ENCODE measurements around the gene TNIK.
"Not testable (repeated sequence)": the region's sequence is repeated elsewhere in the genome, so short reads cannot be mapped to it uniquely, and the experiment has no call there.

TNIK gene

DNA sequence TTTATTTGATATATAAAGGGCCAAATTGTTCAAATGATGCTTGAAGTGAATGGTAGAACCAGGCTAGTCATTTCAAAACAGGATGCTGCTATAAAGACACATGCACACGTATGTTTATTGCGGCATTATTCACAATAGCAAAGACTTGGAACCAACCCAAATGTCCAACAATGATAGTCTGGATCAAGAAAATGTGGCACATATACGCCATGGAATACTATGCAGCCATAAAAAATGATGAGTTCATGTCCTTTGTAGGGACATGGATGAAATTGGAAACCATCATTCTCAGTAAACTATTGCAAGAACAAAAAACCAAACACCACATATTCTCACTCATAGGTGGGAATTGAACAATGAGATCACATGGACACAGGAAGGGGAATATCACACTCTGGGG is 172.4 kb downstream of the TNIK start:
- in situ Hi-C loops (cut with MboI; ENCODE audit: low sequenced_read_pairs) = not testable (repeated sequence)

DNA sequence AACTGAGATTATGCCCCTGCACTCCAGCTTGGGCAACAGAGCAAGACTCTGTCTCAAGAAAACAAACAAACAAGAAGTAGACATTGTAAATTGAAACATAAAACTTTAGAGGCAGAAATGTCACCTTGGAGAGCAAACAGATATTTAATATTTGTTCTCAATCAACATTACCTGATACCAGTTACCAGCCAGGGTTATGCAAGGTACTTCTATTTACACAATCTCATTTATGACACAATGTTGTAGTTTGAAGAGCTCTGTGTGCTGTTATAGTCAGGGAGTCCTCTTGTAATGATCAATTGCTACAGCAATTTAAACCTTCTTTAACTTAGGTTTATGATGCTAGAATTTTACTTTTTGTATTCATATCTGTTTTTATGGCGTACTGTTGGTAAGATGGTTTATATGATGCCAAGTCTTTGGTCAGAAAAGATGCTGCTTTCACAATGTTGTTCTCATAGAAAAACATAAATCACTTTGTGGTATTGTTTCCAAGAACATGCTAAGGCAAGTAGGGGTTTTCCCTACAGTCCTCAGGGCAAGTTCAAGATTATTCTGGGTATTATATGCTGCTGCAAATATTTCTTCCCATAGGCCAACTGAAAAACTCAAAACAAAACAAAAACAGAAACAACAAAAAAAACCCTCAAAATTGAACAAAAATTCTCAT is 173.5 kb downstream of the TNIK start:
- in situ Hi-C loops (cut with MboI; ENCODE audit: low sequenced_read_pairs) = no loop called here

- in situ Hi-C loops (cut with MboI; ENCODE audit: low sequenced_read_pairs) = no loop called here
Observed at GRCh38 chr3:171285287-171285686, 174.9 kb downstream of the TNIK start.

DNA sequence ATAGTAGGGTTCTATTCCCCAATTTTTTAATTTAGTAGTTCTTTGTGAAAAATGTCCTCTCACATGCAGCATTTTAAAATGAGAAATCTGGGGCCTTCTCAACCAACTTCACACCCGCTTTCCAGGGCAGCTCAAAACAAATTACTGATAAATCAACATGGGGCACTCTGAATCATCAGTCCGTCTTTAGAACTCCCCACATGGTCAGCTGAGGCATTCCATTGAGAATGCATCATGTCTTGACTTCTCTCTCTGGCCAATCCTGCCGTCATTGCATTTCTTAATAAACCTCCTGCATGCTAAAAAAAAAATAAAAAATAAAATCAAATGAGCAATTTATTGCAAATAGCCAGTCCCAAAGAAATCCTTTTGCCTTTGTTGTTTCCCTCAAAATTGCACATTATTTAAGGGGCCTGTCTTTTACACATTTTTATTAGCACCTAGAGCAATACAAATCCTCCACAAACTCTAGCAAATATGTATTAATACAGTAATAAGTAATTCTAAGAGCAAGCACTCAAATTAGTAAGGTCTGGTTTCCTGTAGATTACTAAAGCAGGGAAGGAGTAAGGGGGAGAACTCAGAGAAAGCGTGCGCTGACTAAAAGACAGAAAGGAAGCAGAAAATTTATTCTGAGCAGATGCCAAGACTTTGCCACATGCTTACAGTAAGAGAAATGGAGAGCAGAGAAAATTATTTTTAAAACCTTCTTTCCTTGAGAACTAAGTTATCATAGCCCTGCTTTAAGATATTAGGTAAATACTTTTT is 175.7 kb downstream of the TNIK start:
- in situ Hi-C loops (cut with MboI; ENCODE audit: low sequenced_read_pairs) = no loop called here

DNA sequence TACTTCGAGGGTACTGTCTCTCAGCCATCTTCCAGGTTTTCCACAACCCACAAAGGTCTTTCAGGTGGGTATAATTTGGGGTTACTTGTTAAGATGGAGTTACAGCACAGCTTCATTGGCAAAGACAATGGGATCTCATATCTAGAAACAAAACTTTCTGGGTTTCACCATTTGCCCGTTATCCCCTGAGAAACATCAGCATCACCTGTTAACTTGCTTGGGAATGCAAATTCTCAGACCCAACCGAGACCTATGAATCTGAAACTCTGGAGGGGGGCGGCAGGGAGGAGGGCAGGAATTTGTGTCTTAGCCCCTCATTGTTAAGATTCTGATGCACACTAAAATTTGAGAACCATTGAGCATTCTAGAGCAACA is 176.4 kb downstream of the TNIK start:
- in situ Hi-C loops (cut with MboI; ENCODE audit: low sequenced_read_pairs) = no loop called here

DNA sequence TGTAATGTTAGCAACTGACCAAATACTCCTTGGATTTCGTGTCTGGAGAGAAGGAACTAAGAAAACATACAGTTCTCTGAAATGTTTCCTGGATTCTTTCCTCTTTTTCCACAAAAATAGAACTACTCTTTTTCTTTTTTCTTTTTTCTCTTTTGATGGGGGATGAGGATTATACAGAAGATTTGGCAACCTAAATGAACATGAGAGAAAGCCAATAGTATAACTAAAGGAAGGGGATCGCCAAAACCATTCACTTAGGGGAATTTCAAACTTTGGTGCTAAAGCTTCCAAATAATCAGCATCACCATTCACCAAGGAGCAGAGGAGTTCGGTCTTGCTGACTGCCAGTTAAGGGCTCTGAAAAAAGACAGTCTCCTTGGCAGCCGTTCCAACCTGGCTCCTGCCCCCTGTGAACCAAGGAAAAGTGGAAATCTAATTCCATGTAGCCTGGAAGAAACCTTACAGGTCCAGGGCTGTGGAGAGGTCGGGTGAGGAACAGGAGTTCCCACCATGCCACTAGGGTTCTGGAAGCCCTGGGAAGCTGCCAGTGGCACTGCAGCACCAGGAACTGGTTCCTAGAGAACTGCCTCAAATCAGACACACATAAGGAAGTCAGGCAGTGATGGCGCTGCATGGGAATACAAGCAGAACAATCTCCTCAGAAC is 176.9 kb downstream of the TNIK start:
- in situ Hi-C loops (cut with MboI; ENCODE audit: low sequenced_read_pairs) = no loop called here

DNA sequence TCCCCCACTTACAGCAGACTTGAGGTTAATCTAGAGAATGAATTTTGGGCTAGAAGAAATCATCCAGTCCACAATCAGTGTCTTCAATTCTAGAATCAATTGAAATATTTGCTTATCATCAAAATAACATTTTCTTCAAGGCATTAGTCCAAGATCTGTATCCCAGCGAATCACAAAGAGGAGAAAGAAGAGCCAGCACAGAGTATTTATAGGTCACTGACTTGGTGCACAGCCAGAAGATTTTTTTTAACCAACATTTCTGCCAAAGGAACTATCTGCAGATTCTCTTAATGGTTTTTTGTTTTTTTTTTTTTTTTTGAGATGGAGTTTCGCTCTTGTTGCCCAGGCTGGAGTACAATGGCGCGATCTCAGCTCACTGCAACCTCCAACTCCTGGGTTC is 178.2 kb downstream of the TNIK start:
- in situ Hi-C loops (cut with MboI; ENCODE audit: low sequenced_read_pairs) = no loop called here

DNA sequence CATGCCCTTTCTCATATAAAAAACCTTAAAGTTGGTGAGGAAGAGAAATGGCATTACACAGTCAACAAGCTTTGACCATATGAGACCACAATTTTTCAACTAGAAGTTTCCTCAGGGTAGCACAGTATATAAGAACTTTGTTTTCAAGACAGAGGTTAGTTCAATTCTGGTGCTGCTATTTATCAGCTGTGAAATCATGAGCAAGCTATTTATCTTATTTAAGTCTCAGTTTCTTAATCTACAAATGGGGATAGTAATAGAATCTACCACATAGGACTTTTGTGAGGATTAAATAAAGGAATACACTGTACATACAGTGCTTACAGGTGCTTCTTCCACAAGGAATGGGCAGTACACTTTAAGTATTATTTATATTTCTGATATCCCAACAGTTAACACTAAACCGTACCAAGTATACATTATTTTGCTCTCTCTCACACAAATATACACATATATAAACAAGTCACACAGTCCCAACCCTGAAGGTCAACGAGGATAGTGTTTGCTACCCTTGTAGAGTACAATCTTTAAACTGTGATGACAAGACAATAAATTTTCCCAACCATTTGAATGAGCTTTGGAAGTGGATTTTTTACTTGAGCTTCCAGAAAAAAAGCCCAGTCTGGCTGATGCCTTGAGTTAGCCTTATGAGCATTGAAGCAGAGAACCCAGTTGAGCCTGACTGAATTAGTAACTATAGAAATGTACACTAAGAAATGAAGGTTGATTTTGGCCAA is 178.8 kb downstream of the TNIK start:
- in situ Hi-C loops (cut with MboI; ENCODE audit: low sequenced_read_pairs) = no loop called here

DNA sequence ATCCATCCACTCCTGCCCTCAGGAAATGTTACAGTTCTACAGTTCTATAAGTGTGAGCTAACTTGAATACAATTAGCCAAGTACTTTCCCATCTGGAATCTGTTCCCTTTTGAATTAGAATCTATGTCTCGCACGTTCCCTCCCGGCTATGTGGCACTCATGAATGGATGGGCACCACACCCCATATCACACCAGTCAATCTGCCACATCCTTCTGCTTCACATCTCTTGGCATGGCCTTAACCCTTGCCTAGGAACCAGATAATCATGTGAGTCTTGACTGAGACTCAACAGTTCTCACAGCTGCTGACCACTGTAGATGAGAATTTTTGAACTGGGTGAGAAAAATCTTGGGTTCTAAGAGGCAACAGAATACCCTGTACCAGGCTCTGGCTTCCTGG is 180.2 kb downstream of the TNIK start:
- in situ Hi-C loops (cut with MboI; ENCODE audit: low sequenced_read_pairs) = no loop called here

DNA sequence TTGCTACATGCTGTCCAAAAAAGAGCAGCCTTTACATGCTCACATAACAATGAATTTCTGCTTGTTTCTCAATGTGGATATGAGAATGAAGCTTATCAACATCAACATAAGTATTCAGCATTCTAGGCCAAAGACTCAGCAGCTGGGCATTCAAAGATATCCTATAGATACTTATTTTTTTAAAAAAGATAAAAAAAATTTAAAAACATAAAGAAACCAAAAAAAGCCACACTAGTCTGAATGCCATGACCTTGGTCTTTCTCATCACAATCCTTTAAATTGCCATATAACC is 182.0 kb downstream of the TNIK start:
- in situ Hi-C loops (cut with MboI; ENCODE audit: low sequenced_read_pairs) = no loop called here

DNA sequence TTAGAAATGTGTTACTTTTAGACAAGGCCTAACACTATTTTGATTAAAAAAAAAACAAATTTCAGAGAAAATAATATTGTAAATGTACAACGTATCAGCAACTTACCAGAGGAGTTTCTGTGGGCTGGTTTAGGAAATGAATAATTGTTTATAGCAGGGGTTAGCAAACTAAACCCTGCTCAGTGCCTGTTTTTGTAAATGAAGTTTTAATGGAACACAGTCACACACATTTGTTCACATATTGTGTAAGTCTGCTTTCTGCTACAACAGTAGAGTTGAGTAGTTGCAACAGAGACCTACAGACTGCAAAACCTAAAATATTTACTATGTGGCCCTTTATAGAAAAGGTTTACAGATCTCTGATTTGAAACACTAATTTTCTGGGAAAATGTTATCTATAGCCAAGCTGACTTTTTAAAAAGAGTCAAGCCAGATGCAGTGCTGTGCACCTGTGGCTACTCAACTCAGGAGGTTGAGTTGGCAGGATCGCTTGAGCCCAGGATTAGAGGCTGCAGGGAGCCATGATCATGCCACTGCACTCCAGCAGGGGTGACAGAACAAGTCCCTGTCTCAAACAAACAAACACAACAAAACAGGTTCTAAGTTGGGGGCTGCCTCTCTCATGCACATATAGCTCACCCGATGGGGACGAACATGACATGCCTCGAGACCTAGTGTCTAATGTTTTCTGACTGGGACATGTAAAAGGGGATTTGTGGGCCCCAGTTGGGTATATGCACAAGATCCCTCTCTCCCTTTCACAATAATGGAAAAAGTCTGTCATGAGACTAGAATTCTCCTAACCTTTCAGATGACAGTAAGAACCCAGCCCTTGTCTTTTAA is 182.5 kb downstream of the TNIK start:
- in situ Hi-C loops (cut with MboI; ENCODE audit: low sequenced_read_pairs) = no loop called here

GRCh38 chr3:171276923-171277322 is 183.3 kb downstream of the TNIK start:
- in situ Hi-C loops (cut with MboI; ENCODE audit: low sequenced_read_pairs) = no loop called here

- in situ Hi-C loops (cut with MboI; ENCODE audit: low sequenced_read_pairs) = no loop called here
Observed at GRCh38 chr3:171274222-171274621, 186.0 kb downstream of the TNIK start.

DNA sequence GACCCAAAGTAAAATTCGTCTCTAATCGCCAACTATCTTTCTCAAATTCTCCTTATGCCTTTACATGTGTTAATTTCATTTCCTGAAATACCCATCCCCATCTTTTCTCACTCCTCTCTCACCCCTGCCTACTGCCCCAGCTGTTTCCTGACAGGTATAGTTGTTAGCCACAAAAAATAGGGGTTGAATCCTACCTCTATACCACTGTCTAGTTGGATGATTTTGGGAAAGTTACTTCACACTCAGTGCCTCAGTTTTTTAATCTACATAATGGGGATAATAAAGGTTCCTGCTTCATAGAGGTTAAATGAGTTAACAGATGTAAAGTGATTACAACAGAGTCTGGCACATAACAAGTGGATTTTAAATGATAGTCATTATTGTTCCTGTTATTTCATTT is 189.7 kb downstream of the TNIK start:
- in situ Hi-C loops (cut with MboI; ENCODE audit: low sequenced_read_pairs) = no loop called here

GRCh38 chr3:171269542-171269941 is 190.7 kb downstream of the TNIK start:
- in situ Hi-C loops (cut with MboI; ENCODE audit: low sequenced_read_pairs) = no loop called here

DNA sequence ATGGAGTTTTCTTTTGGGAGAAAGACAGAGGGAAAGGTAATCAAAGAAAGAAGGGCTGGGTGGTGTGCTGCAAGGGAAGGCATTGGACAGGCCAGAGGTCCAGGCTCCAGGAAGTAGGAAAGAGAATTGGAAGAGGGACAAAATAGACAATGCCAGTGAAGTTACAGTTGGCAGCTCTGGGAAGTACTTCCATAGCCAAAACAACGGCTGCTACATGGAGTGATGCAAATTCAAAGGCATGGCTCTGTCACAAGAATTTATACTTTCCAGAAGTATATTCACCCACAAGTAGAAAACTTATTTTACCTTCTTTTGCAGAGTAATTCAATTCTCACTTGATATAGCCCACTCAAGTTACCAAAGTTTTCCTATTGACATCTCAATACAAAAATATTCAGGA is 191.5 kb downstream of the TNIK start:
- in situ Hi-C loops (cut with MboI; ENCODE audit: low sequenced_read_pairs) = no loop called here

GRCh38 chr3:171267104-171267503 is 193.1 kb downstream of the TNIK start:
- in situ Hi-C loops (cut with MboI; ENCODE audit: low sequenced_read_pairs) = no loop called here

- in situ Hi-C loops (cut with MboI; ENCODE audit: low sequenced_read_pairs) = no loop called here
Observed at GRCh38 chr3:171266740-171267073, 193.5 kb downstream of the TNIK start.

GRCh38 chr3:171266034-171266739 is 194.0 kb downstream of the TNIK start:
- in situ Hi-C loops (cut with MboI; ENCODE audit: low sequenced_read_pairs) = no loop called here

- in situ Hi-C loops (cut with MboI; ENCODE audit: low sequenced_read_pairs) = no loop called here
Observed at GRCh38 chr3:171264758-171265157, 195.4 kb downstream of the TNIK start.

All from hTERT RPE-1 (cell line).